Fibroblast of mammary gland (primary cell): Measurements from ENCODE around the gene PPP1R36.
"Not testable (repeated sequence)": the region's sequence is repeated elsewhere in the genome, so short reads cannot be mapped to it uniquely, and the experiment has no call there.

Source experiments
- DNase-seq: peaks from one replicate; pipeline ENCODE4 v3.0.0-alpha.2; 2010; ENCODE audit warnings: low read depth
- H3K4me3 ChIP-seq: 2 replicates; pipeline ENCODE4 v1.5.1; 2011; ENCODE audit warnings: low read depth, mild to moderate bottlenecking, low read length, moderate library complexity; ENCODE audit not compliant: control insufficient read depth
- CTCF ChIP-seq: conservative IDR thresholded peaks from 2 replicates; pipeline ENCODE4 v1.5.1; 2011; ENCODE audit warnings: low read depth, low read length, inconsistent platforms; ENCODE audit not compliant: control insufficient read depth, insufficient read depth

PPP1R36 gene

DNA sequence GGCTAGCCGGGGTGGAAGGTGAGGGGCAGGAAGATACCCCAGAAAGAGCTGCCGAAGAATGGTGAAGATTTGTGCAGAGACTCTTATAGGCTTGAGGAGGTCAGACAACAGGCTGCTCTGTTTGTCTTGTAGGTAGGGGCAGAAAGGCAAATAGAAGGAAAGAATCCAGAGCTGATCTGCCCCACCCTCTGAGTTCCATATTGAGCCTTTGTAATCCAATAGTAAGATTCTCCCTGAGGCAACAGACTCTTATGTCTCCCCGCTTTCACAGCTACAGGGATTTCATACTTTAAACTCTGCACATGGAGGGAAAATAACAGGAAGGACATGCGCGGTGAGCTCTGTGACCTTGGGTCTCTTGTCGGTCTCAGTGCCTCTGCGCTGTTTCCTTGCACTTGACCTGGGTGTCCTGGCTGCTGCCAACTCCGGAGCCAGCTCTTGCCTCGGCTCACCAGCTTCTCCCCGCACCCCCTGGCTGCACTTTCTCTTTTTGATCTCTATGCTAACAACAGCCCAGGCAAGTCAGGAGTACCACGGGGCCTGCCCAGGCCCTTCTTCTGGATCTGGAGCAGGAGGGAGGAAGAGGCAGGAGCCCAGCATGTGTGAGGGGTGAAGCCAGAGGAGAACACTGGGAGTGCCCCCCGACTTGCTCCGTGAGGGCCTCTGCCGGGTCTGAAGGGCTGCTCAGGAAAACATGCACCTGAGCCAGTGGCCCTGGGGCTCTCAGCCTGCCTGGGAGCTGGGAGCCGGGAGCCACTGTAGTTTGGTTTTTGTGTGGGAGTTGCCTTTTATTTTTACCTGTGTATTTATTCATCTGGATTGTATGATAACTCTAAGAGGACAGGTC is 75.8 kb downstream of the PPP1R36 start:
- no peak for DNase-seq
- TF ChIP-seq CTCF = no peak
- H3K4me3 ChIP-seq = no peak overlapping the region

DNA sequence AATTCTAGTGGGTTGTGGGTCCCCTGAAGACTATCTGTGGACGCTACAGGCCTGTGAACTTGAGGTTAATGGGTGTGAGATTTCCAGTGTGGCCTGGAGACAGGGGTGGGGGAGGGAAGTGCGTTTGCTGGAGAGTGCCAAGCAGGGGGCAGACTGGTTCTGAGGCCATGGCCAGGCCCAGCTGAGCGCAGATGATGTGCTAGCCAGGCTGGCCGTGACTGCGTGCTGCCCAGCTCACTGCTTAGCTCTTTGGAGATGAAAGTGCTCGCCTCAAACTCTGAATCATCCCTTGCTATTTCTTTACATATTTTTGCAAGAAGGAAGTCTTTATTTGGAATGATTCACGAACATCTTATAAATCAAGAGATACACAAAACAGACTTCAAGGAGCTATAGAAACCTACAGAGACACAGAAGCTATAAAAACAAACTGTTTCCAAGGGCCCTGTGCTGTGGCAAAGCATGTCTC is 79.2 kb downstream of the PPP1R36 start:
- peak; percentile 88 for DNase-seq
- no peak overlapping the region for H3K4me3 ChIP-seq
- TF ChIP-seq CTCF = no peak

DNA sequence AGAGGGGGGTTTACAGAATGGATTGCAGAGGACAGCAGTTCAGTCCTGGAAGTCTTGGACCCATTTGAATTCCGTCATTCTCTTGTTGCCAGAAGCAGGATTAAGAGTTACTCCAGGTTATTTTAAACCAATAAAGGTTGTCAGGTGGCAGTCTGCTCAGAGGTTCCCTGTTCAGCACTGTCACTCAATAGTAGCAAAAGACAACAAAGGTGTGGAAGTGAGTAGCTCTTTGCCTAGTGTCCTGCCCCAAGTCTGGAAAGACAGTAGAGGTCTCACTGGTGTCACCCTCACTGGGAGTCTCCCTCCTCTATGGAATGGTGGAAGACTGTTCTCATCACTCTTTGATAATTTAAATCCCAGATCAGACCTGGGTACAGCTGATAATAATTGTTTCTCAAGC is 81.0 kb downstream of the PPP1R36 start:
- no peak overlapping the region for H3K4me3 ChIP-seq
- no peak for DNase-seq
- no peak for TF ChIP-seq CTCF

- not testable (repeated sequence) for DNase-seq, H3K4me3 ChIP-seq
These were observed 81.5 kb downstream of the PPP1R36 start for GRCh38 chr14:64631222-64631621.

DNA sequence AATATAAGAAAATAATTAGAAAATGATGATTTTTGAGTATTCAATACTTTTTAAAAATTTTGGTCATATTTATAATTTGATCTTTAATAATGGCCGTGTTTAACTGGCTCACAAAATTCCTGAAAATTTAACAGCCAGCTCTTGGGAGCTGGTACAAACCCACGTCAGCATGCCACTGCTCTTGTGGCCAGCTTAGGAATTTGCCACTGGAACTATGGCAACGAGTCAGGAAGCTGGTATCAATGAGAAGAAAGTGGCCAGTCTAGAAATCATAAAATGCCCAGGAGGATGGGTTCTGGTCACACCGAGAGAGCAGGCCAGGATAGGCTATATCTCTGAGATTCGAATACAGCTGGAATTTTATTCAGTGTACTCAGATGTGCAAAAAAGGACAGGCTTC is 82.3 kb downstream of the PPP1R36 start:
- TF ChIP-seq CTCF = no peak
- DNase-seq = no peak
- no peak overlapping the region for H3K4me3 ChIP-seq

GRCh38 chr14:64634558-64634957 is 84.8 kb downstream of the PPP1R36 start:
- no peak for DNase-seq
- no peak for TF ChIP-seq CTCF
- H3K4me3 ChIP-seq = no peak overlapping the region

DNA sequence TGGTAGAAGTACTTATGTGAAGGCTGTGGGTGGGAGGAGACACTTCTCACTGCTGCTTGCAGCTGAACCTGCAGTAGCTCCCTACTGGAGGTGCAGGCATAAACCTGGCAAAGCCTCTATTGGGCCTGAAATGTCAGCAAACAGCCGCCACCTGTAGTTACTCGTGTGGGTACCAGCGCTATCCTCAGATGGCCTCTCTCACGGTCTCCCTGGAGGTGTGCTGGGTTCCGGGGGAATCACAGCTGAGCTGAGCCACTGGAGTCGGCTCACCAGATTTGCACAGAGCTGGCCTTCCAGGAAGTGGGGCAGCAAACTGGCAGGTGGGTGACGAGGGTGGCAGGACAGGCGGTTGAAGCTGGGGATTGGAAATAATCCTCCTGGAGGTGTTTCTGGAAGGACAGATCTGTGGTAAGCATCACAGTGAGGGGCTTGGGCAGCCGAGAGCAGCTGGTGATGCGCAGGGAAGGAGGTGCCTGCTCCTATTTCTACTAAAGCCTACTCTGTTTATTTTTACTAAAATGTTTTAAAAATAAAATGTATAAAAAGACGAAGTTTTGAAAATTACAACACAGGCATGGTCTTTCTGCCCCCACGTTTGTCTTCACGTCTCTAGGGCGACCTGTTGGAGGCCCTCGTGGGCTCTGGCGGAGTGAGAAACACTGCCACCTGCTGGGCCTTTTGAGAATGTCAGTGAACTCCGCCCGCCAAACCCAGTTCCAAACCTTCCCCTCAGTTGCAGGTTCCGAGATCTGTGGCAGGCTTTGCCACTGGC is 86.6 kb downstream of the PPP1R36 start:
- H3K4me3 ChIP-seq = no peak overlapping the region
- TF ChIP-seq CTCF = peak; percentile 78
- DNase-seq = peak; percentile 60
